CD4-positive, alpha-beta T cell treated with Interleukin-12 subunit alpha and Interleukin-12 subunit beta, for 1 hour (primary cell): ENCODE measurements around the gene TMPO.
"Not testable (repeated sequence)": the region's sequence is repeated elsewhere in the genome, so short reads cannot be mapped to it uniquely, and the experiment has no call there.

Experiments used
- DNase-seq: peaks from one replicate; pipeline ENCODE4 v3.0.0-alpha.2; 2020

The TMPO gene

GRCh38 chr12:98515287-98516110, at the start of gene TMPO:
Gene TMPO, plus strand, starts transcription at chr12:98515590. Its CDS starts 278 bp downstream, at chr12:98515868.
- DNase-seq = peak; percentile 97

GRCh38 chr12:98465950-98466602, 49.3 kb upstream of the TMPO start:
- no peak for DNase-seq

- DNase-seq = no peak
Measured at GRCh38 chr12:98466640-98467400, 48.6 kb upstream of the TMPO start.

- no peak for DNase-seq
Measured at GRCh38 chr12:98469109-98469508, 46.3 kb upstream of the TMPO start.

- DNase-seq = no peak
Measured at GRCh38 chr12:98470469-98471082, 44.8 kb upstream of the TMPO start.

- DNase-seq = no peak
Measured at GRCh38 chr12:98471085-98471484, 44.3 kb upstream of the TMPO start.

GRCh38 chr12:98475565-98475908, 39.9 kb upstream of the TMPO start:
- DNase-seq = no peak

GRCh38 chr12:98478606-98479005, 36.8 kb upstream of the TMPO start:
- DNase-seq = no peak

- no peak for DNase-seq
Measured at GRCh38 chr12:98483621-98484503, 31.5 kb upstream of the TMPO start.

- no peak for DNase-seq
Measured at GRCh38 chr12:98485792-98486340, 29.5 kb upstream of the TMPO start.

GRCh38 chr12:98488416-98488815, 27.0 kb upstream of the TMPO start:
- not testable (repeated sequence) for DNase-seq

- no peak for DNase-seq
Measured at GRCh38 chr12:98489176-98489575, 26.2 kb upstream of the TMPO start.

GRCh38 chr12:98490501-98491453, 24.6 kb upstream of the TMPO start:
- DNase-seq = peak; percentile 86

- no peak for DNase-seq
Measured at GRCh38 chr12:98492580-98493140, 22.7 kb upstream of the TMPO start.

GRCh38 chr12:98501266-98501629, 14.1 kb upstream of the TMPO start:
- not testable (repeated sequence) for DNase-seq

GRCh38 chr12:98503342-98503591, 12.1 kb upstream of the TMPO start:
- DNase-seq = peak; percentile 92

GRCh38 chr12:98503592-98504367, 11.6 kb upstream of the TMPO start:
- DNase-seq = peak; percentile 94

GRCh38 chr12:98504368-98504617, 11.1 kb upstream of the TMPO start:
- no peak for DNase-seq

- no peak for DNase-seq
Measured at GRCh38 chr12:98509063-98509462, 6.3 kb upstream of the TMPO start.

GRCh38 chr12:98511806-98512205, 3.6 kb upstream of the TMPO start:
- DNase-seq = not testable (repeated sequence)
